GM23248 (cell line): ENCODE data around the gene TMEM273. TPM values are rescaled to one million over a fixed set of nuclear protein-coding genes. Genes with fewer than 3 reads are reported as not detected.

ENCODE experiments used
- DNase-seq: peaks from one replicate; pipeline ENCODE4 v3.0.0-alpha.2; 2015
- H2AFZ ChIP-seq: fragments of 200-600 bp; sonication (generic); 2 replicates; pipeline ENCODE4 v1.6.1; 2016; ENCODE audit warnings: antibody characterized with exemption
- H3F3A ChIP-seq: fragments of 200-600 bp; sonication (generic); 2 replicates; pipeline ENCODE4 v1.6.1; 2016; ENCODE audit warnings: mild to moderate bottlenecking, antibody characterized with exemption, mixed run types; ENCODE audit not compliant: insufficient read depth
- H3K27ac ChIP-seq: fragments of 200-600 bp; sonication (generic); 2 replicates; pipeline ENCODE4 v1.5.1; 2016; ENCODE audit warnings: mild to moderate bottlenecking
- H3K27me3 ChIP-seq: fragments of 200-600 bp; sonication (generic); replicated peaks from 2 replicates; pipeline ENCODE4 v1.6.1; 2016; ENCODE audit warnings: mild to moderate bottlenecking; ENCODE audit not compliant: insufficient read depth
- H3K36me3 ChIP-seq: fragments of 200-600 bp; sonication (generic); 2 replicates; pipeline ENCODE4 v1.6.1; 2016; ENCODE audit warnings: low read depth, mild to moderate bottlenecking
- H3K4me1 ChIP-seq: fragments of 200-600 bp; sonication (generic); 2 replicates; pipeline ENCODE4 v1.6.1; 2016; ENCODE audit warnings: mild to moderate bottlenecking; ENCODE audit not compliant: insufficient read depth
- H3K4me2 ChIP-seq: fragments of 200-600 bp; sonication (generic); one replicate; pipeline ENCODE4 v1.6.1; 2016; ENCODE audit warnings: mild to moderate bottlenecking; ENCODE audit not compliant: unreplicated experiment
- H3K4me3 ChIP-seq: fragments of 200-600 bp; sonication (generic); 2 replicates; pipeline ENCODE4 v1.5.1; 2016; ENCODE audit warnings: mild to moderate bottlenecking
- H3K79me2 ChIP-seq: fragments of 200-600 bp; sonication (generic); 2 replicates; pipeline ENCODE4 v1.6.1; 2016; ENCODE audit warnings: mild to moderate bottlenecking; ENCODE audit not compliant: insufficient read depth
- H3K9ac ChIP-seq: fragments of 200-600 bp; sonication (generic); 2 replicates; pipeline ENCODE4 v1.6.1; 2016; ENCODE audit warnings: mild to moderate bottlenecking
- H3K9me2 ChIP-seq: fragments of 200-600 bp; sonication (generic); 2 replicates; pipeline ENCODE4 v1.6.1; 2016; ENCODE audit warnings: mixed run types, mild to moderate bottlenecking, moderate library complexity; ENCODE audit not compliant: insufficient read depth
- H3K9me3 ChIP-seq: fragments of 200-600 bp; sonication (generic); one replicate; pipeline ENCODE4 v1.6.1; 2017; ENCODE audit warnings: low read depth
- H4K20me1 ChIP-seq: fragments of 200-600 bp; sonication (generic); 2 replicates; pipeline ENCODE4 v1.6.0; 2016; ENCODE audit not compliant: insufficient read depth
- EZH2 ChIP-seq: fragments of 200-600 bp; sonication (generic); IDR thresholded peaks from 2 replicates; pipeline ENCODE4 v1.6.1; 2018; ENCODE audit warnings: antibody characterized with exemption, mild to moderate bottlenecking; ENCODE audit not compliant: insufficient read depth, poor library complexity, severe bottlenecking
- EZH2phosphoT487 ChIP-seq: fragments of 200-600 bp; sonication (generic); IDR thresholded peaks from 2 replicates; pipeline ENCODE4 v1.6.1; 2018; ENCODE audit warnings: antibody characterized with exemption, moderate library complexity, mild to moderate bottlenecking, low read depth; ENCODE audit not compliant: insufficient read depth
- WGBS, 2 experiments: methylation state at CpG; one replicate each; pipeline ENCODE4 v1.1.6; 2015 to 2017; ENCODE audit warnings: low lambda C conversion rate in 2 of 2, low coverage in 1 of 2; ENCODE audit errors: missing lambda C conversion rate in 2 of 2; 5-methylcytosine and 5-hydroxymethylcytosine counted together
- in situ Hi-C: fragments of 300-500 bp; cut with MboI; formaldehyde crosslinking; loops from 2 replicates; pipeline ENCODE4 v1.15.0; 2020
- polyA plus RNA-seq: library from polyadenylated mRNA; unstranded; fragments of >200 nt; fragmentation: Nextera tagmentation; extraction: Ambion mirVana; gene quantifications from 2 replicates; pipeline ENCODE4 v1.2.1, GENCODE V29; 2016
- total RNA-seq: library from RNA; depleted of rRNA; stranded (reverse); fragments of >200 nt; shearing (Covaris generic); gene quantifications from 2 replicates; pipeline ENCODE4 v1.2.3, GENCODE V29; 2014

The TMEM273 gene
- total and polyA plus RNA-seq, 2 experiments from 2014 or later, result not detected

DNA sequence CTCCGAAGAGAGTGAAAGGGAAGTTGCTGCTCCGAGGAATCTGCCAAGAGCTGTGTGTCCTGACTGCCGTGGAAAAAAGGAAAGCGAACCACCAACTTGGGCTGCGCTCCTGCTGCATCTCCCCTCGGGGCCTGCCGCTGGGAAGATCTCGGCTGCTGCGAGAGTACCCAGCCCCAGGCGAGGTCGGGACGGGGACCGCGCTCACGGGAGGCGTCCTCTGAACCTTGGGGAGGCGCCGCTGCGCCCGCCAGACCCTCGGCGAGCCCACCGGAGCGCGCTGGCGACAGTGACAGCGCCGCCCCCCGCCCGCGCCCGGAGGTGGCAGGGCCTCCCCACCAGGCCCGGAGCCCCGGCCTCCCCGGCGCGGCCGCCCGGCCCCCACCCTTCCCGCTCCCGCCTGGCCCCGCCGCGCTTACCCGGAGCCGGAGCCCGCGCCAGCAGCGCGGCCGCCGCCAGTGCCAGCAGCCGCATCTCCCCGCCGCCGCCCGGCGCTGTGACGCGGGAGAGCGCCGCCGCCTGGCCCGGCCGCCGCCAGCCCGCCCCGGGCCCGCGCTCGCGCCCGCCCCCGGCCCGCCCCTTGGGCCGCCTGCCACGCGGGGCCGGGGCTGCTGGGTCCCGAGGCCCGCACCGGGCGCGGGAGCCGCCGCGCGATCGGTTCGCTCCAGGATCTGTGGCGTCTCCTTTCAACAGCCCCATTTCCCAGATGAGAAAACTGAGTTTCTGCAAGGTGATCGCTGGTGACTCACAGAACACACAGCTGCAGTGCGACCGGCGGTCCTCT is 73.0 kb downstream of the TMEM273 start, which contains the start of gene VSTM4:
Gene VSTM4, minus strand, starts transcription at position 508 of the 781 bp plus-strand sequence. Its CDS starts 37 bp downstream, at position 471.
- H3K9me3 ChIP-seq, result no peaks in the 10 kb centered on the region
- H3K36me3 ChIP-seq, result no peaks in the 10 kb centered on the region
- H3K4me2 ChIP-seq, result peak within 1 kb of the TSS; percentile 82
- peaks cover 28% of the 10 kb centered on the region for H3K4me1 ChIP-seq
- peak within 1 kb of the TSS; percentile 78 for H3K27ac ChIP-seq
- peak within 1 kb of the TSS; percentile 88 for H3K9ac ChIP-seq
- H3F3A ChIP-seq, result peaks cover 17% of the 10 kb centered on the region
- H4K20me1 ChIP-seq, result no peaks in the 10 kb centered on the region
- H3K27me3 ChIP-seq, result no peaks in the 10 kb centered on the region
- in situ Hi-C loops, result no loop called here
- peaks cover 31% of the 10 kb centered on the region for H3K79me2 ChIP-seq
- peak within 1 kb of the TSS; percentile 81 for H3K4me3 ChIP-seq
- peak within 1 kb of the TSS; percentile 86 for H2AFZ ChIP-seq
- DNase-seq, result peak; percentile 78
- H3K9me2 ChIP-seq, result no peaks in the 10 kb centered on the region
- TF ChIP-seq EZH2phosphoT487, result no peak
- TF ChIP-seq EZH2, result no peak
- 11 to 12% methylated on average over 35 to 50 of the region's 95 CpGs for WGBS, 2 experiments

DNA sequence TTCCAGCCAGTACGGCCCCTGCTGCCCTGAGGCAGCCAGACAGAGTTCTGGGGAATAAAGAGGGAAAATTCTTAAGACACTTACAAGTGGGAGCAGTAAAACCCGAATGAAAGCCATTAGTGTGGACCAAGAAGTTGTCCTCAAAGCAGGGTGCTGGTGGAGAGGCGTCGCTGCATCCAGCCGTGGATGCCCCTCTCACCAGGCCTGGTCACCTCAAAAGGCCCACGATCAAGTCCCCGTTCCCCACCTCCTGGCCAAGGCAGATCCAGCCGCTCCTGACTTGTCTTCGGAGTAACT is 73.5 kb downstream of the TMEM273 start:
- H3K36me3 ChIP-seq, result no peaks in the 10 kb centered on the region
- no peaks in the 10 kb centered on the region for H3K9me3 ChIP-seq
- no peak for DNase-seq
- H3K27ac ChIP-seq, result peak overlapping the region; percentile 78
- H3K4me1 ChIP-seq, result peaks cover 30% of the 10 kb centered on the region
- H3K9me2 ChIP-seq, result no peaks in the 10 kb centered on the region
- H3K4me2 ChIP-seq, result peak overlapping the region; percentile 82
- no peaks in the 10 kb centered on the region for H4K20me1 ChIP-seq
- H3K9ac ChIP-seq, result peak overlapping the region; percentile 88
- in situ Hi-C loops, result no loop called here
- no peak for TF ChIP-seq EZH2phosphoT487
- TF ChIP-seq EZH2, result no peak
- peaks cover 12% of the 10 kb centered on the region for H3F3A ChIP-seq
- H3K79me2 ChIP-seq, result peaks cover 33% of the 10 kb centered on the region
- 4 to 5% methylated on average over 9 of the region's 9 CpGs for WGBS, 2 experiments
- peak overlapping the region; percentile 81 for H3K4me3 ChIP-seq
- peak overlapping the region; percentile 86 for H2AFZ ChIP-seq
- no peaks in the 10 kb centered on the region for H3K27me3 ChIP-seq

GRCh38 chr10:49113741-49114141 is 74.5 kb downstream of the TMEM273 start:
- 11 to 12% methylated on average over 3 of the region's 3 CpGs for WGBS, 2 experiments
- H3K4me2 ChIP-seq, result peak overlapping the region; percentile 82
- peak; percentile 84 for DNase-seq
- peak overlapping the region; percentile 81 for H3K4me3 ChIP-seq
- peaks cover 9% of the 10 kb centered on the region for H3F3A ChIP-seq
- peak overlapping the region; percentile 9; the same call in 1 of the 2 replicates for H3K27ac ChIP-seq
- no peaks in the 10 kb centered on the region for H3K27me3 ChIP-seq
- no peaks in the 10 kb centered on the region for H3K9me3 ChIP-seq
- H3K79me2 ChIP-seq, result peaks cover 38% of the 10 kb centered on the region
- H3K9me2 ChIP-seq, result no peaks in the 10 kb centered on the region
- in situ Hi-C loops, result no loop called here
- no peaks in the 10 kb centered on the region for H3K36me3 ChIP-seq
- no peaks in the 10 kb centered on the region for H4K20me1 ChIP-seq
- TF ChIP-seq EZH2phosphoT487 (no peak), EZH2 (no peak)
- peak overlapping the region; percentile 88 for H3K9ac ChIP-seq
- no peak overlapping the region; the same call in 1 of the 2 replicates for H2AFZ ChIP-seq
- peaks cover 32% of the 10 kb centered on the region for H3K4me1 ChIP-seq

DNA sequence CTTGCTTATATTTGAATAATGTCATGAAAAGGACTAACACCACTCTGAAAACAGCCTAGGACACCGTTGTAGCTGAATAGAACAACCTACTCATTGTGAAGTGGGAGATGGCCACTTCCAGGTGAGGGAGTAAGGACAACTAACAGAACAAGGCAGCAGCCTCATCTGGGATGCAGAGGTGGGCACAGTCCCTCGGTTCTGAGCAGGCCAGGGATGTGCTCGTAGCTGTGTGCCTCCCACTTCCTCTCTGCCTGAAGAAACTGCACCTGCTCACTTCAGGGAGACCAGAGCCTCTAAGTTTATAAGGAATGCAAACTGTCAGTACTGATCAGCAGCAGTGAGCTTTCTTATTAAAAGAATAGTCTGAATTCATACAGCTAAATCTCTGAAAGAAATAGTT is 75.3 kb downstream of the TMEM273 start:
- 36 to 40% methylated on average over 3 of the region's 3 CpGs for WGBS, 2 experiments
- H3K9ac ChIP-seq, result no peak overlapping the region
- no peaks in the 10 kb centered on the region for H3K36me3 ChIP-seq
- peaks cover 44% of the 10 kb centered on the region for H3K79me2 ChIP-seq
- DNase-seq, result no peak
- H3K4me3 ChIP-seq, result no peak overlapping the region
- peaks cover 32% of the 10 kb centered on the region for H3K4me1 ChIP-seq
- H2AFZ ChIP-seq, result no peak overlapping the region
- H4K20me1 ChIP-seq, result no peaks in the 10 kb centered on the region
- H3K27me3 ChIP-seq, result no peaks in the 10 kb centered on the region
- TF ChIP-seq EZH2phosphoT487, result no peak
- TF ChIP-seq EZH2, result no peak
- no peak overlapping the region for H3K4me2 ChIP-seq
- H3F3A ChIP-seq, result peaks cover 6% of the 10 kb centered on the region
- H3K27ac ChIP-seq, result no peak overlapping the region
- in situ Hi-C loops, result no loop called here
- H3K9me3 ChIP-seq, result no peaks in the 10 kb centered on the region
- H3K9me2 ChIP-seq, result no peaks in the 10 kb centered on the region
